Transverse colon (tissue), 4 donors: ENCODE measurements around the gene CAMK2D. TPM values are rescaled to one million over a fixed set of nuclear protein-coding genes. Genes with fewer than 3 reads are reported as not detected.

Experiments
- DNase-seq: peaks from one replicate; pipeline ENCODE4 v3.0.0-alpha.2; 2019
- H3K27ac ChIP-seq, 4 donors: fragments of 200-600 bp; sonication (generic); 2 replicates each; pipeline ENCODE4 v1.5.1; 2016 to 2018; ENCODE audit warnings: inconsistent platforms in 4 of 4
- H3K27me3 ChIP-seq: fragments of 200-600 bp; sonication (generic); 2 replicates; pipeline ENCODE4 v1.5.1; 2017; ENCODE audit warnings: inconsistent platforms
- H3K36me3 ChIP-seq, 4 donors: fragments of 200-600 bp; sonication (generic); 2 replicates each; pipeline ENCODE4 v1.5.1; 2017 to 2019; ENCODE audit warnings: inconsistent platforms in 4 of 4
- H3K4me1 ChIP-seq, 4 donors: fragments of 200-600 bp; sonication (generic); 2 replicates each; pipeline ENCODE4 v1.5.1; 2017 to 2020; ENCODE audit warnings: inconsistent platforms in 4 of 4
- H3K4me3 ChIP-seq, 4 donors: fragments of 200-600 bp; sonication (generic); 1 replicate in 1 of 4; 2 replicates in 3 of 4; pipeline versions ENCODE4 v1.5.1 to v1.6.1; 2017 to 2019; ENCODE audit warnings: inconsistent platforms in 4 of 4
- H3K9me3 ChIP-seq, 2 donors: fragments of 200-600 bp; sonication (generic); 2 replicates each; pipeline ENCODE4 v1.5.1; 2017 to 2019; ENCODE audit warnings: inconsistent platforms in 2 of 2
- EP300 ChIP-seq: sonication (generic); formaldehyde crosslinking; IDR thresholded peaks from one replicate; pipeline ENCODE4 v1.6.1; 2017; ENCODE audit warnings: antibody characterized with exemption, low read depth
- POLR2A ChIP-seq: fragments of 450-650 bp; IDR thresholded peaks from one replicate; pipeline ENCODE4 v1.6.1; 2016; ENCODE audit warnings: antibody characterized with exemption, mild to moderate bottlenecking, moderate library complexity
- POLR2AphosphoS5 ChIP-seq, 3 donors: sonication (generic); formaldehyde crosslinking; IDR thresholded peaks; one replicate each; pipeline ENCODE4 v1.6.1; 2016; ENCODE audit warnings: antibody characterized with exemption in 3 of 3
- WGBS, 2 donors: methylation state at CpG; one replicate each; pipeline ENCODE4 v1.1.5; 2018; ENCODE audit warnings: low coverage in 1 of 2; 5-methylcytosine and 5-hydroxymethylcytosine counted together
- in situ Hi-C, 4 donors: fragments of 200-750 bp; cut with MboI; loops; one replicate each; pipeline versions ENCODE4 v1.15.0 to v1.15.1; 2017; ENCODE audit warnings: low sequenced_read_pairs in 3 of 4, low pct_ligation_motif_present in 1 of 4, low pct_unique_long_range_greater_than_20kb in 1 of 4
- intact Hi-C: fragments of 100-400 bp; cut with DNase I; formaldehyde crosslinking; loops from one replicate; pipeline ENCODE4 v1.15.1; 2023; ENCODE audit warnings: low total_unique reads
- total RNA-seq, 4 donors: library from RNA; depleted of rRNA; stranded (reverse); fragments of >200 nt; gene quantifications; one replicate each; pipeline ENCODE4 v1.1.0, GENCODE V29; 2016
- TF ChIP-seq, protein P1 (sequence below), 5 experiments: fragments of 200-600 bp in 3 of 5; fragments of 450-650 bp in 2 of 5; sonication (generic) in 3 of 5; IDR thresholded peaks; 1 replicate in 2 of 5; 2 replicates in 3 of 5; pipeline ENCODE4 v1.5.1; 2016 to 2017; ENCODE audit warnings: antibody characterized with exemption in 5 of 5, inconsistent platforms in 3 of 5, mild to moderate bottlenecking in 2 of 5, moderate library complexity in 1 of 5

The CAMK2D gene
- total RNA-seq, 4 donors from 2014 or later, result 54.5 to 107 (median 84.7) TPM

DNA sequence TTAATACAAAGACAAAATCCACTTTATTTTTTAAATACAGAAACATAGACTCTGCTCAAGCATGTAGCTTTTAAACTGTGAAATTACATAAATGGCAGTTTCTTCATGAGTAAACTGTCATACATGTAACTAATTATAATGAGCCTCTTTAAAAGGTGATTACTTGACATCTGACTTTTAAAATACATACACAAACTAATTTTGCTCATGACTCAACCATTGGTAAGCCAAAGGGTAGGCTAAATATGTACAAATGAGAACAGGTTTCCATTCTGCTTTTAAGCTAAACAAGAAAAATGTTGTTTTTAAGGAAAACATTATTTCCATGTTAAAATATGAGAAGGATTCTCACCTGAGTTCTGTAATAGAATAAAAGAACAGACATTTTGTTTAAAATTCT is 27.9 kb downstream of the CAMK2D start:
- no peaks in the 10 kb centered on the region for H3K36me3 ChIP-seq
- in situ Hi-C loops (no loop called here), intact Hi-C loops (no loop called here)
- H3K27me3 ChIP-seq, result no peaks in the 10 kb centered on the region
- TF ChIP-seq POLR2AphosphoS5 (IDR thresholded peaks at IDR 0.05) (no peak), POLR2A (no peak), EP300 (no peak)
- TF ChIP-seq, protein P1, sequence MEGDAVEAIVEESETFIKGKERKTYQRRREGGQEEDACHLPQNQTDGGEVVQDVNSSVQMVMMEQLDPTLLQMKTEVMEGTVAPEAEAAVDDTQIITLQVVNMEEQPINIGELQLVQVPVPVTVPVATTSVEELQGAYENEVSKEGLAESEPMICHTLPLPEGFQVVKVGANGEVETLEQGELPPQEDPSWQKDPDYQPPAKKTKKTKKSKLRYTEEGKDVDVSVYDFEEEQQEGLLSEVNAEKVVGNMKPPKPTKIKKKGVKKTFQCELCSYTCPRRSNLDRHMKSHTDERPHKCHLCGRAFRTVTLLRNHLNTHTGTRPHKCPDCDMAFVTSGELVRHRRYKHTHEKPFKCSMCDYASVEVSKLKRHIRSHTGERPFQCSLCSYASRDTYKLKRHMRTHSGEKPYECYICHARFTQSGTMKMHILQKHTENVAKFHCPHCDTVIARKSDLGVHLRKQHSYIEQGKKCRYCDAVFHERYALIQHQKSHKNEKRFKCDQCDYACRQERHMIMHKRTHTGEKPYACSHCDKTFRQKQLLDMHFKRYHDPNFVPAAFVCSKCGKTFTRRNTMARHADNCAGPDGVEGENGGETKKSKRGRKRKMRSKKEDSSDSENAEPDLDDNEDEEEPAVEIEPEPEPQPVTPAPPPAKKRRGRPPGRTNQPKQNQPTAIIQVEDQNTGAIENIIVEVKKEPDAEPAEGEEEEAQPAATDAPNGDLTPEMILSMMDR (IDR thresholded peaks at IDR 0.05), result no peak
- H3K9me3 ChIP-seq, result no peaks in the 10 kb centered on the region
- no peak for DNase-seq
- H3K4me1 ChIP-seq, result peaks cover 0 to 10% (median 6%) of the 10 kb centered on the region in 4 donors
- no peak overlapping the region for H3K27ac ChIP-seq
- no peak overlapping the region for H3K4me3 ChIP-seq

DNA sequence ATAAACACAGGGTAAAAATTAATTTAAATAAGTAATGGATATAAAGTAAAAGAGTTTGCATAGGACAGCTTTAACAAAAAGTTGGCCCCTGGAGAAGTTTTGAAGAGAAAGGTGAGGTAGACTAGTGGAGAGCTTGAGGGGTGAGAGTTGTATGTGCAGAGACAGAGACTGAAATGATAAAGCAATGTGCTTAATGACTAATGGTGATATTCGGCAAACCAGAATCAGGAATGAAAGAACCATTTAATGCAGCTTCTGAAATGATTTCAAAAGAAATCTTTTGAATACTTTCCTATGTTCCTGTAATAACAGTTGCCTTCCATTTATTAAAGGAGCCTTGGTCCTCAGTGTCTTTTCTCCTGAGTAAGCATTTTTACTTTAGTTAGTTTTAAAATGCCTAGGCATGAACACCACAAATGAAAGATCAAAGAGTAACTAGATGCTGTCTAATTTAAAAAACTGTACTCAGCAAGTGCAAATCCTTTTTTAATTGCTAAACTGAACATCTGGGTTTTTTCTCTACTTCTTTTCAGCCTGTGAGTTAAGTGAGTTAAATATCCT is 28.5 kb downstream of the CAMK2D start:
- WGBS, 2 donors, result 75 to 81% methylated on average over 1 of the region's 1 CpG
- no peak for DNase-seq
- in situ Hi-C loops, result no loop called here
- H3K4me1 ChIP-seq, result peaks cover 0 to 14% (median 6%) of the 10 kb centered on the region in 4 donors
- intact Hi-C loops, result no loop called here
- H3K27me3 ChIP-seq, result no peaks in the 10 kb centered on the region
- no peak overlapping the region for H3K27ac ChIP-seq
- no peak overlapping the region for H3K4me3 ChIP-seq
- H3K36me3 ChIP-seq, result no peaks in the 10 kb centered on the region
- H3K9me3 ChIP-seq, result no peaks in the 10 kb centered on the region
- TF ChIP-seq EP300 (no peak), POLR2AphosphoS5 (IDR thresholded peaks at IDR 0.05) (no peak), POLR2A (no peak)
- TF ChIP-seq, protein P1 (IDR thresholded peaks at IDR 0.05), result no peak

DNA sequence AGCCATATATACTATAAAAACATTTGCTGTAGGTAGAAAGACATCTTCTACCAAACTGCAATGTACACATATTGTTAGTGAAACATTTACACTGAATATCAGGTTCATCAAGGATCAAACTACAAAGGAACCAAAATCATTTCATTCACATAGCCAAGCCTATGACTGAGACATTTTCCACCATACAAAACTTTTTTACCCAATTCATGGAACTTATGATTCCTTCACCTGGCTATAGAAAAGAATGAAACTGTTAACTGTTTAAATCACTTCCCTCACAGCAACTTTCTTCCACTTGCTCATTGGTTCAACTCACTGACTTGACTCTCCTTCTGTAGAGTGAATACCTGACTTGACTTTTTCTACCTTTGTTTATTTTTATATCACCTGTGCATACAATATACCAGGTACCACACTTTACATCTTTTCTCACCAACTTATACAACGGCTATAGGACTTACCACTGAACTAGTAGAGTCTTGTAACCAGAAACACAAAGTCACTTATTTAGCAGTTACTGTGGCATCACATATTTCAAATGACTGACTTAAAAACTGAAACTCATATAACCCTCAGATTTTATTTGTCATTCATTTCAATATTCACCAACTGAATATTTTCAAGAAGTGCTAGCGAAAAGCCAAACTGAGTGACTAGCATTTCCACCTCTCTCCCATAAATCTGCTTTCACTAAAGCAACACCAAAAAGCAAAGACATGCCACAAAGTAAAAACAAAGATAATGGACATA is 30.9 kb downstream of the CAMK2D start:
- Histone ChIP-seq H3K4me3 (no peak overlapping the region), H3K27ac (no peak overlapping the region), H3K9me3 (no peaks in the 10 kb centered on the region), H3K27me3 (no peaks in the 10 kb centered on the region), H3K36me3 (no peaks in the 10 kb centered on the region), H3K4me1 (peaks cover 0 to 21% (median 8%) of the 10 kb centered on the region in 4 donors)
- DNase-seq, result no peak
- intact Hi-C loops (no loop called here), in situ Hi-C loops (no loop called here)
- WGBS, 2 donors, result 83 to 93% methylated on average over 2 of the region's 2 CpGs
- TF ChIP-seq EP300 (no peak), POLR2AphosphoS5 (IDR thresholded peaks at IDR 0.05) (no peak), POLR2A (no peak)
- TF ChIP-seq, protein P1 (IDR thresholded peaks at IDR 0.05), result no peak

DNA sequence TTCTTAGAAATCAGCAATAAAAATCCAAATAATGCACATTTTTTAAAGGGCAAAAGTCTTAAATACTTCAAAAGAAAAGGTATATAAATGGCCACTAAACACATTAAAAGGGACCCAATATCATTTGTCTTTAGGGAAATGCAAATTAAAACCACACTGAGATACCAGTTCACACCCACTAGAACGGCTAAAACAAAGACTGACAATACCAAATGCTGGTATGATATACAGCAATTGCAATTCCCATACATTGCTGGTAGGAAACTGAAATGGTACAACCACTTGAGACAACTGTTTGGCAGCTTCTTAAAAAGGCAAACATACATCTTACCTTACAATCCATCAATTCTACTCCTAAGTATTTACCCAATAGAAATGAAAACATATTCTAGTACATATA is 33.7 kb downstream of the CAMK2D start:
- no peaks in the 10 kb centered on the region for H3K27me3 ChIP-seq
- DNase-seq, result no peak
- in situ Hi-C loops (no loop called here), intact Hi-C loops (no loop called here)
- H3K9me3 ChIP-seq, result no peaks in the 10 kb centered on the region
- no peaks in the 10 kb centered on the region for H3K36me3 ChIP-seq
- H3K27ac ChIP-seq, result no peak overlapping the region
- peaks cover 0 to 14% (median 7%) of the 10 kb centered on the region in 4 donors for H3K4me1 ChIP-seq
- TF ChIP-seq, protein P1 (IDR thresholded peaks at IDR 0.05), result no peak
- TF ChIP-seq EP300 (no peak), POLR2A (no peak), POLR2AphosphoS5 (IDR thresholded peaks at IDR 0.05) (no peak)
- no peak overlapping the region for H3K4me3 ChIP-seq
- 40 to 74% methylated on average over 1 of the region's 1 CpG for WGBS, 2 donors
